HuH-7 (cell line): ENCODE data around the gene MAP1LC3C.

ENCODE experiments used
- DNase-seq: peaks from one replicate; pipeline ENCODE4 v3.0.0; 2011; ENCODE audit warnings: low spot score

Gene MAP1LC3C

DNA sequence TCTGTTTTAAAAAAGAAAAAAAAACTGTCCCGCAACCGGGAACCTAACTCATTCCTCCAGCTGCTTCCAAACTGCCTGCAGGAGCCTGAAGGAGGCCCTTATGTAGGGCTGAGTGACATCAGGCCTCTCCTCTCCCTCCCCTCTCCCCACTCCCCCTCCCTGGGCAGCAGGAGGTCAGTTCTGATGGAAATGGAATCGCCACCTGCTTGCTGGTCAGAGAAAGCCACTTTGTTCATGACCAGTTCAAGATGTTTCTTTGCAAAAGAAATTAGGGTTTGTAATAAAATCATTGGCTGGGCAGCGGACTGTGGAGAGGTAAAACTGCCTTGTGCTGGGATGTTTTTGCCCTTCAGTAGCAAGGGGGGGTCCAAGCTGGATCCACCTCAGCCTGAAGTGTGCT lies at the start of gene MAP1LC3C:
Gene MAP1LC3C (minus strand): TSS at position 73 of the 400 bp plus-strand sequence. CDS start 90 bp downstream, outside the sequence.
- DNase-seq = no peak

DNA sequence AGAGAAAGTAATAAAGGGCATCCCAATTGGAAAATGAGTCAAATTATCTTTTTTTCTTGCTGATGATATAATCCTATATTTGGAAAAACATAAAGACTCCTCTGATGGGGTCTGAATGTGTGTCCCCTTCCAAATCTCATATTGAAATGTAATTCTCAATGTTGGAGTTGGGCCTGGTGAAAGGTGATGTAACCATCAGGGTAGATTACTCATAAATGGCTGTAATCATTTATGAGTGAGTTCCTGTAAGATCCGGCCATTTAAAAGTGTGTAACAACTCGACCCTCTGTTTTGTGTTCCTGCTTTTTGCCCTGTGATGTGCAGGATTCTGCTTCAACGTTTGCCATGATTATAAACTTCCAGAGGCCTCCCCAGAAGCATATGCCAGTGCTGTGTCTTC lies 44.3 kb upstream of the MAP1LC3C start:
- no peak for DNase-seq

DNA sequence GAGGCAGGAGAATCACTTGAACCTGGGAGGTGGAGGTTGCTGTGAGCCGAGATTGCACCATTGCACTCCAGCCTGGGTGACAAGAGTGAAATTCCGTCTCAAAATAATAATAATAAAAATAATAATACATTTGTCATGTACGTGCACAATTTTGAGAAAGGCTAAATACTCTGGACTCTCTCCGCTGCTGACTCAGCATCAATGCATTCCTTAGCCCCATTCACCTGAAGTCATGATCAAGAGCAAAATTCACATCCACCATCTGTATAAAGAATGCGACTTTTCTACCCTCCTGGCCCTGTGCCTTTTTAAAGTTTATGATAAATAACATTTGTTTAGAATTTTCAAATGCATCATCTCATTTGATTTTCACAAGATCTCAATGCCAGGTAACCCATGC lies 35.5 kb upstream of the MAP1LC3C start:
- DNase-seq = no peak

DNA sequence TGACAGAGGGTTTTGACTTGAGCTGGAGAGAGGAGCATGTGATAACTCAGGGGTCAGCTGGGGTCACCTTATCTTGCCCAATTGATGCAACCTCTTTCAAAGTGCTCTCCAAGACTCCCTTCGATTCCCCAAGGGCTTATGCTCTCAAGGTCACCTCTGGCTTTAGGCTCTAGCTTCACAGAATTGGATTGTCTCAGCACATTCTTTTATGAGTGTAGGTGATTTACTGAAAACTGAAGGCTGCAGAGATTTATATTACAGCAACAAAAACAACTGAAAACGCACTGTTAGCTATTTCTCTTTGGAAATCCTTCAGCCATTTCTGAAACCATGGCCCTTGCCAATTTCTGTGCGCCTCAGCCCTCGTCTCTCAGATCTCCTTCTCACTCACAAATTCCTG lies 34.5 kb upstream of the MAP1LC3C start:
- no peak for DNase-seq

DNA sequence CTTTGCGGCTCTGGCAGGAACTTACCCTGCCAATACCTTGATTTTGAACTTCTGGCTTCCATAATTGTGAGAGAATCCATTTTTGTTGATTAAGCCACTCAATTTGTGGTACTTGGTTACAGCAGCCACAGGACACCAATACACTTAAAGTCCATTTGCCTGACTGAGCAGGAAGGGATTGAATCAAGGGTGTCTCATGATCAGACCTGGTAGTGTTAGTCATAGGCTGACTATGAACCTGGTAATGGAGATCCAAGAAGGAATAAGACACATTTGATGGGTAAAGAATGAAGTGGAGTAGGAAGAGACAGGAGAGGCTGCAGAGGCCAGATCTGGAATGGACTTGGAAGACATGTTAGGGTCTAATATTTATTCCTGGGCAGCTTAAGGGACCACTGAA lies 31.2 kb upstream of the MAP1LC3C start:
- DNase-seq = no peak

DNA sequence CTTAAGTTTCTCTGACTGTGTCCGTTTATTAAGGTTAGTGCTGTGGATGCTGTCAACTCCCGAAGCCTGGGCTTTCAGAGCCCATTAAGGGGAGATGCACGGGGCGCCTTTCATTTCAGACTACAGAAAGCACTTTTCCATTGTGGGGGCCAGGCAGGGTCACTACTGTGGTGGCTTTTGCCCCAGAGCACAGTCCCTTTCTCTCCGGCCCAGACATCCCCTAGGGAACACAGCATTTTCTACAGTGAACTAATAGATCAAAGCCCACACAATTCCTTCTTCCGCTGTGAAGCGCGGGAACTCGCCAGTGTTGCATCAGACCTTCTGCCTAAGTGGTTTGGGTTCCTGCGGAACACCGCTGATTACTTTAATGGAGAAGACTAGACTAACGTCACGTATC lies 26.8 kb upstream of the MAP1LC3C start:
- DNase-seq = no peak

DNA sequence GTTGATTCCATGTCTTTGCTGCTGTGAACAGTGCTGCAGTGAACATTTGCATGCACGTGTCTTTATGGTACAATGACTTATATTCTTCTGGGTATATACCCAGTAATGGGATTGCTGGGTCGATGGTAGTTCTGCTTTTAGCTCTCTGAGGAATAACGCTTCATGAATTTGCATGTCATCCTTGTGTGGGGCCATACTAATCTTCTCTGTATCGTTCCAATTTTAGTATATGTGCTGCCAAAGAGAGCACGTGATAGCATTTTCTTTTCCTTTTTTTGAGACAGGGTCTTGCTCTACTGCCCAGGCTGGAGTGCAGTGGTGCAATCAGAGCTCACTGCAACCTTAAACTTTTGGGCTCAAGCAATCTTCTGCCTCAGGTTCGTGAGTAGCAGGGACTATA lies 24.9 kb upstream of the MAP1LC3C start:
- DNase-seq = no peak

DNA sequence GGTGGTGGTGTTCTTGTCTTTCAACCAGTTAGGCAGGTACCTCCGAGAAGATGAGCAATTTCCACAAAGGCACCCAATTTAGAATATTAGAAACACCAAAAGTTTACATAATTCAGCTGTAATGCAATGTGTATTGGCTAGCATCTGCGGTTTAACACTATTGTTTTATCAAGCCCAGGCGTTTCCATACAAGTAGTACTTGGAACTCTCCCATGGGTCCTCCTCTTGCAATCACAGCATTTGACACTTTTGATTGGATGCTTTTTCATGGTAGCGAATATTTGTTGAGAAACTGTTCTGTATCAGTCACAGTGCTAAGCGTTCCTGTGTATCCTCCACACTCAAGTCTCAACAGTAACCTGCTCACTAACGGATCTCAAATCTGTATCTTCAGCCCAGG lies 20.1 kb upstream of the MAP1LC3C start:
- DNase-seq = no peak

DNA sequence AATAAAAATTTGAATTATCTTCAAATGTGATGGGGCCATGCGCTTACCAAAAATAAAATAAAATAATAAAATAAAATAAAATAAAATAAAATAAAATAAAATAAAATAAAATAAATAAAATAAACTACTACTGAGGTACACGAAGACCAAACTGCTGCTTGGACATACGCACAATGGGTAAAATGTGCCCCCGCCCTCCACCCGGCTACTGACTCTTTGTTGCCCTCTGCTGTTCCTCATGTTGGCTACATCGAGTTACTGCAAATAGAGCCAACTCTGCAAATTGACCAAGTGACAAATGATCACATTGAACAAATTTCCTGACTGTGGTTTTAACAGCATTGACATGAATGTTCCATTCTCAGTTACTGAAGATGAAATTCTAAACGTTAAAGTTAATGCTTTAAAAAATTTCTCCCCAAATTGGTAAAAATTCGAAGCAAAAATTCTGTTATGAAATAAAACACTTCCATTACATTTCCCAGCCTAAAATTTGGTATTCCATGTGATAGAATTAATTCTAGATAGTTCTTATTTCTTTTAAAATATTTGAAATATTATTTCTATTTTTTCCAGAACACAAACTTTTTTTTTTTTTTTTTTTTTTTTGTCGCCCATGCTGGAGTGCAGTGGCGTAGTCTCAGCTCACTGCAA lies 18.8 kb upstream of the MAP1LC3C start:
- DNase-seq = peak; percentile 57

DNA sequence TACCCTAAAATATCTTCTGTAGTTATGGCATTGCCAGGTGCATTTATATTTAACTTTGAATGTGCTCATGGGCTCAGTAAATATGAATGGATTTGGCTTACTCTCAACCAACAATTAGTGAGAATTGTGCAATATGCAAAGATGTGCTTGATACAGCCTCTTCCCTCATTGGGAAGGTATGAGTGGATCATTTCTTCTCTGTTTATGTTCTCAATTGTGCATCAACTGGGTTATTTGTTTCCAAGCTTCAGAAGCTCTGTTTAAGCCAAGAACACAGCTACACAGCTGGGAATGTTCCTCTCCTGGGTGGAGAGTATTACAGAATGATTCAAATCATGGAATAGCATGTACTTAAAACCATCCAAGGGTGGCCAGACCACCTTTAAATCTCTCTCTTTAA lies 17.6 kb upstream of the MAP1LC3C start:
- no peak for DNase-seq

DNA sequence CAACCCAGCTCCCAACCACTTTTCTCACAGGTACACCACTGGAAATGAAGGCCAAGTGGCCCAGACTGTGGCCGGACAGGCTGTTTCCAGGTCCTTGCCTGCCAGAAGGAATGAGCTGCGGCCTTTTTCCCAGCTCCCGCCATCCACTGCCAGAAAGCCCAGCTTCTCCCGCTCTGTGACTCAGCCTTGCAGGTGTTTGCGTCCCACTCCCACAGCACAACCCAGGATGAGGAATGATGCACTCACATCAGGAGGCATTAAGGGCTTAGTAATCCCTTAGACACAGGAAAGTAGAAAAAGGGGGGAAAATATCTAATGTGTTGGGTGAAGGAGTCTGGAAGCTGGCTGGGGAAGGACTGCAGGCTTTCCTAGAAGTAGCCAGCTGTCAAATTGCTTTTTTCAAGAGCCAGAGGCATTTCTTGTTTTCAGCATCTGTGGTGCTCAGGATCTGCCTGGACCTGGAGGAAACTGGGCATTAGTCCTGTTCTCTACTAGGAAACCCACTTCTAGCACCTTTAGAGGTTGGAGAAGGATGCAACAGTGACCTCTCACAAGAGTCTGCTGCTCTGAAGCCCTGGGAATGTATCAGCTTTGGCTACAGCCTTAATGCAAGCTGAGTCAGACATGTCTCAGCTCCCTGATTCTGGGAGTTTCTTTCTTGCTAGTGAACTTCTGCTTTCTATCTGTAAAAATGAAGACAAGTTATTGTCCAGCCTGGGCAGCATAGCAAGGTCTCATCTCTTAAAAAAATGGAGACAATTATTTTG lies 13.2 kb upstream of the MAP1LC3C start:
- DNase-seq = no peak

DNA sequence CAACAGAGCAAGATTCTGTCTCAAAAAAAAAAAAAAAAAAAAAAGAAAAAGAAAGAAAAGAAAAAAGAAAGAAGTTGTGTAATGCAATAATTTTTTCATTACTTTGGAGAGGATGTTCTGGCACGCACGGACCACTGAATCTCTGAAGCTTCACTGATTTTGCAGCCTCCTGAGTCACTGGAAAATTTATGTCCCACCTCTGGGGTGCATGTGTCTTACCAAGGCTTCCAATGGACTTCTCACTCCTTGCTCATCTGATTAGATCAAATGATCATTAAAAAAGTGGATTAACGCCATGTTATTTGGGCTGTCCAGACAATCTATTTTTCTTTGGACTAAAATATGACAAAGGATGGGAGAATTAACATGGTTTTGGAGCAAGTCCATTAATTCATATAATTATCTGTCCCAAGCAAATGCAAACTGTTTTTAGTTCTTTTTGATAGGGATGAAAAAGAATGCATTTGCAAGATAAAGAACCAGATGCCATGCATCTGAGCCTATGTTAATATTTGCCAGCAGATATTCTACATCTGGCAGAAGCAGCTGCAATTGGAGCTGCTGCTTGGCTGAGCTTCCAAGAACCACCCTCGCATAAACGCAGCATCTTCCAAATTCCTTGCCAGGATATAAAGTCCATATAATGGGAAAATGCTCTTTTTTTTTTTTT lies 10.1 kb upstream of the MAP1LC3C start:
- DNase-seq = no peak

DNA sequence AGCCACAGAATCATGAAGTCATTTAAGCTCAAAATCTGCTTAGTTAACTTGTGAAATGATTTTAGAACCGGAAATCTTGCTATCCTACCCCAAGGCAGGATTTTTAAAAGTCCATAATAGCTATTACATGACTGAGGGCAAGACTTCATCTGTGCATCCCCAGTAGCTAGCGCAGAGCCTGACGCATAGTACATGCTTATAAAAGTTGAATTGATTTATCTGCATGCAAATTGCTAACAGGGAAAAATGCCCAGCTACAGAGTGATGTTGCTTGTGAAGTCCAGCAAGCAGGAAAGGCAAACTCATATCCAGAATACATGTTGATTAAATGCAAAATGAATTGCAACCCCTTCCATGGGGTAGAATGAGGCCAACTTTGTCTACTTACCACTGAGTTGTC lies 8.1 kb upstream of the MAP1LC3C start:
- DNase-seq = no peak

DNA sequence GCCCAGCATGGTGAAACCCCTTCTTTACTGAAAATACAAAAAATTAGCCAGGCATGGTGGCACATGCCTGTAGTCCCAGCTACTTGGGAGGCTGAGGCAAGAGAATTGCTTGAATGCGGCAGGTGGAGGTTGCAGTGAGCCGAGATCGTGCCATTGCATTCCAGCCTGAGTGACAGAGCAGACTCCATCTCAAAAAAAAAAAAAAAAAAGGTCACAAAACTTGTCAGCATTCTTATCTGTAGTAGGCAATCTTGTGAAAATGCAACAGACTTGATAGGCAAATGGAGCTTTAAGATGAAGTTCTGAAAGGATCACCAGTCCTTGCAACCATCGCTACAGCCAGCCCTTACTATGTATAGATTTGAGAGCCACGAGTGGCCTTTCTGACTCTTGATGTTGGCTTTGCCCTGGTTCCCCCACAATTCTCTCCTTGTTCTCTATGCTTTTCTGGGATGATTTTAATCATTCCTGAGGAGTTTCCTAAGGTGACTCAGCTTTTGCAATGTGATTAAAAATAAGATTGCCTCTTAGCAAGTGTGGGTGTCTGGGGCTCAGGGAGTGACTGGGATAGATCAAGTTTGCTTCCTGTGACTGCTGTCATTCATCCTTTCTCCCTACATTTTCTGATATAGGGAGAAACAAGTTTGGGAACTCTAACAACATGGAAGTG lies 7.1 kb upstream of the MAP1LC3C start:
- no peak for DNase-seq

DNA sequence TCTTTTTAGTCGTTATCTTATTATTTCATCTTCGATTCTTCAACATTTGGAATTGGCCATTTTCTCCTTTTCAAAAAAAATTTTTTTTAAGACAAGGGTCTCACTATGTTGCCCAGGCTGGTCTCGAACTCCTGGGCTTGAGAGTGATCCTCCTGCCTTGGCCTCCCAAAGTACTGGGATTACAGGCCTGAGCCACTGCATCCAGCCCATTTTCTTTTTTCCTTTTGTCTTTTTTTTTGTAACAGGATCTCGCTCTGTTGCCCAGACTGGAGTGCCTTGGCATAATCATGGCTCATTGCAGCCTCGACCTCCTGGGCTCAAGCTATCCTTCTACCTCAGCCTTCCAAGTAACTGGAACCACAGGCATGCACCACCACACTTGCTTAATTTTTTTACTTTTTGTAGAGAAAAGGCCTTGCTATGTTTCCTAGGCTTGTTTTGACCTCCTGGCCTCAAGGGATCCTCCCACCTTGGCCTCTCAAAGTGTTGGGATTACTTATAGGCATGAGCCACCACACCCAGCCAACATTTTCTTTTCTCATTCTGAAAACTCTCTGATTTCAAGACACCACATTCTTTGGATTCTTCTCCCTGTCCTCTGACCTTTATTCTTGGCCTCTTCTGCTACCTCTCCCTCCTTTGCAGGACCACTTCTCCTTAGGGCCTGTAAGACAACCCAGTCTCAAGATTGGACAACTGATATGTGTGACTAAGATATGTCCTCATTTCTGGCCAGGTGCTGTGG lies 6.0 kb upstream of the MAP1LC3C start:
- no peak for DNase-seq

DNA sequence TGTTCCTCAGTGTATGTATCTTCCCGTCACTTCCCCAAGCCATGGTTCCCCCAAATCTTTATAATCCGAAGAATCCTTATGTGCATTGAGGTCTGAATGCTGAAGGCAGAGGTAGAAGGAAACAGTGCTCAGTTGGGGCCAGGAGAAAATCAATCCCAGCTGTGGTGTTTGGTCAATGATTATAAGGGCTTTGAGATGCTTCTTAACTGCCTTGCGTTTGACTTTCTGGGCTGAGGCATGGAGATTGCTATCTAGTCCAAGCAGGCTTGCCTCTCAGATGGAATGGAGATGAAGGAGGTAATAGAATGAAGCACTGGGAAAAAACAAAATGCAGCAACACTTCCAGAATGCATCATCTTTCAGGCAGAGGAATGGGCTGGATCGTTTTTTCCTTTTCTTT lies 3.6 kb upstream of the MAP1LC3C start:
- no peak for DNase-seq

DNA sequence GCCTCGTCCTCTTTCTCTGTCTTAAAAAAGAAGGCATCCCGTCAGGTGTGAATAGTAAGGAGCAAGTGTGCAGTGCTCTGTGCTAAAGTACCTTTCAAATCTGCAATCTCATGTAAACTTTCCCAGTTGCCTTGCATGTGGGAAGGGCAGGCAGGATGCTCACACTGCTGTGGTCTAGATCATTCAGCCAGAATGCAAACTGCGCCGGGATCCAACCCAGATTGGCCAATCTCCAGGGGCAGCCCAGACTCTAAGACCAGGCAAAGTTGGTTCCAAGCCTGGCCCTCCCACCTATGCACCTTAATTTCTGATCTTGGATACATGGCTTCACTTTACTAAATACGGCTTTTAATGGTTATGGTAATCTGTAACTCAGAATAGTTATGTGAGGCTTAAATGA lies 3.2 kb upstream of the MAP1LC3C start:
- no peak for DNase-seq

DNA sequence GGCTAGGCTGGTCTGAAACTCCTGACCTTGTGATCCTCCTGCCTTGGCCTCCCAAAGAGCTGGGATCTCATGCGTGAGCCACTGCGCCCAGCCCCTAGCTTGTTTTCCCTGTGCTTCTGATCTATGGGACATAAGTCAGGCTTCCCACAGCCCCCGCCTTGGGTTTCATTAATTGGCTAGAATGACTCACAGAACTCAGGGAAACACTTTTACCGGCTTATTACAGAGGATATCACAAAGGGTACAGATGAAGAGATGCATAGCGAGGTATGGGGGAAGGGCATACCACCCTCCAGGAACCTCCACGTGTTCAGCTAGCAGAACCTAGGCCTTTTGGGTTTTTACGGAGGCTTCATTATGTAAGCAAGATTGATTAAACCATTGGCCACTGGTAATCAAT lies 1.5 kb upstream of the MAP1LC3C start:
- DNase-seq = no peak

DNA sequence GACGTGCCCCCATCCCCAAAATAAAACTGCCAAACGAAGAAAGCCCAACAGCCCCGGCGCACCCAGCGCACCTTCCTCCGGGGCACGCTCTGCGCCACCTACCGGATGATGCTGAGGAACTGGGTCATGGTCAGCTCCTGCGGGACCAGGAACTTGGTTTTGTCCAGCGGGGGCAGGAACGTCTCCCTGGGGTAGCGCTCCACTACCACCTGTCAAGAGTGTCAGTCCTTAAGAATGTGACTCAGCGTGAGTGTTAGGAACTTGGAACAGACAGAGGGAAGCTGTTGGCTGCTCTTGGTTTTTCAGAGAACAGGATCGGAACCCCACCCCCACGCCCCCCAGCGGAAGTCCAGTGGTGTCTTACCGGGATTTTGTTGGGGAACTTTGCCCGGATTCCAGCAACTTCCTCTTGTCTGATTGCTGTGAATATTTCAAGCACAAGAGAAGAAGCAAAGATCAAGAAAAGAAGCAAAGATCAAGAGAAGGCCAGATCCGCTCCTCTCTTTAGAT lies 431 bp downstream of the MAP1LC3C start:
- DNase-seq = peak; percentile 28

DNA sequence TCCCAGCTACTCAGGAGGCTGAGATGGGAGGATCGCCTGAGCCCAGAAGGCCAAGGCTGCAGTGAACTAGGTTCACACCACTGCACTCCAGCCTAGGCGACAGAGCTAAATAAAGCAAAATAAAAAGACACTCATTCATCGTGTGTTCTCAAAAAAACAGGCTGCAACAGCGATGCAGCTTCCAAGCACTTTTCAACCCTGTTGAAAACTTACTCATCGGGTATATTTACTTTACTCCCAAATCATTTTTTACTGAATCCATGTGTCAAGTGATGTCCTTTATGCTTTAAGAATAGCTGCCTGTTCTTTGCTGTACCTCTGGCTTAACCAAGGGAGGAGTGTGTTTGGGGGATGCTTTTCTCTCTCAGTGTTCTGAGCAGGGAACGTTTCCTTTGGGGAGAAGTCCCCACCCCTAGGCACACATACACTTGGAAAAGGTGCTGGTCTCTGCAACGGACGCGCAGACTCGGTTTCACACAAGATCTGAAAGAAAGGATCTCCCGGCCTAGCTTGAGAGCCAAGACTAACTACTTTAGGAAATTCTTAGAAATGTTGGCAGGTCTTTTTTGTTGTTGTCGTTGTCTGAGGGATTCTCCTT lies 1.4 kb downstream of the MAP1LC3C start:
- no peak for DNase-seq

DNA sequence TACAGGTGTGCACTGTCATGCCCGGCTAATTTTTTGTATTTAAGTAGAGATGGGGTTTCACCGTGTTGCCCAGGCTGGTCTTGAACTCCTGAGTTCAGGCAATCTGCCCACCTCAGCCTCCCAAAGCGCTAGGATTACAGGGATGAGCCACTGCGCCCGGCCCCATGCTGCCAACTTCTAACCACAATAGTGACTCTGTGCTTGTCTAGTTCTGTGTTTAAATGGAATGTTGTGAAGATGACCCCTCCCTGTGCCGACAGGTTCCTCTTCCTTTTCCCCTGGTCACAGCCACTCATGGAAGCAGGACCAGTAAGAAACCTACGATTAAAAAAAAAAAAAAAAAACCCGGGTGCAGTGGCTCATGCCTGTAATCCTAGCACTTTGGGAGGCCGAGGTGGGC lies 4.7 kb downstream of the MAP1LC3C start:
- no peak for DNase-seq
